ENCODE results near the gene FRS3. TPM values are rescaled to one million over a fixed set of nuclear protein-coding genes. Genes with fewer than 3 reads are reported as not detected.

The FRS3 gene
- total RNA-seq, 4 donors from 2014 or later = 1.2 to 5.5 (median 2.4) TPM

DNA sequence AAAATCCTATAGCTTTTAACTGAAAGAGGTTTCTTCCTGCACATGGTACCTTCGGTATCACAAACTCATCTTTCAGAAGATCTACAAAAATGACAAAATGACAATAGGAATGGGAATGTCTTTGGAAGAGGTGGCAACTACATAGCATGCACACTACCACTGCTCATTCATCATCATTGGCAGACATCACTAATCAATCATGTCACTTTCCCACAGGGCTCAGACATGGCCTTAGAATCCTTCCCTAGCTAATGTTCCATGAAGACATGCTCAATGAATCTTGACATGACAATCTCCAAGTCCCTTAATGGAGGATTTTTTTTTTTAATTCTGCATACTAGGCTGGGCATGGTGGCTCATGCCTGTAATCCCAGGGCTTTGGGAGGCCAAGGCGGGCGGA is 29.3 kb downstream of the FRS3 start:
- TF ChIP-seq, protein P1, sequence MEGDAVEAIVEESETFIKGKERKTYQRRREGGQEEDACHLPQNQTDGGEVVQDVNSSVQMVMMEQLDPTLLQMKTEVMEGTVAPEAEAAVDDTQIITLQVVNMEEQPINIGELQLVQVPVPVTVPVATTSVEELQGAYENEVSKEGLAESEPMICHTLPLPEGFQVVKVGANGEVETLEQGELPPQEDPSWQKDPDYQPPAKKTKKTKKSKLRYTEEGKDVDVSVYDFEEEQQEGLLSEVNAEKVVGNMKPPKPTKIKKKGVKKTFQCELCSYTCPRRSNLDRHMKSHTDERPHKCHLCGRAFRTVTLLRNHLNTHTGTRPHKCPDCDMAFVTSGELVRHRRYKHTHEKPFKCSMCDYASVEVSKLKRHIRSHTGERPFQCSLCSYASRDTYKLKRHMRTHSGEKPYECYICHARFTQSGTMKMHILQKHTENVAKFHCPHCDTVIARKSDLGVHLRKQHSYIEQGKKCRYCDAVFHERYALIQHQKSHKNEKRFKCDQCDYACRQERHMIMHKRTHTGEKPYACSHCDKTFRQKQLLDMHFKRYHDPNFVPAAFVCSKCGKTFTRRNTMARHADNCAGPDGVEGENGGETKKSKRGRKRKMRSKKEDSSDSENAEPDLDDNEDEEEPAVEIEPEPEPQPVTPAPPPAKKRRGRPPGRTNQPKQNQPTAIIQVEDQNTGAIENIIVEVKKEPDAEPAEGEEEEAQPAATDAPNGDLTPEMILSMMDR (IDR thresholded peaks at IDR 0.05) = no peak
- DNase-seq (ENCODE audit: low spot score) (no peak), ATAC-seq (ENCODE audit: low FRiP score) (no peak)

DNA sequence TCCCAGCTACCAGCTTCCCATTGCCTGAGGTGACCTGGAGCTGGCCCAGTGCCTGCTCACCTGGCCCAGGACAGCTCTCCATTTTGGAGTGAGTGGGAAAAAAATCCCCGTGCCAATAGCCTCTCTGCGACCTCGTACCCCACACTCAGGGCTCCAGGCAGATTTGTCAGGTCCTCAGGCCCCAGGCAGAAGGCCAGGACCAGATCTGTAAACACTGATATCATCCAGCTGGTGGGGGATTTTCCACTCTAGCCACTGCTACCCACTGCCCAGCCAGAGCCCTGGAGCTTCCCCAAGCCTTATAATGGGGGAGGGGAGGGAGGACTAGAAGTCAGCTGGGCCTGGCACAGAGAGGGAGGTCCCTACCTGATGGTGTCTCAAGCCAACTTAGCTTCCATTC is 31.2 kb downstream of the FRS3 start:
- ATAC-seq (ENCODE audit: low FRiP score) (no peak), DNase-seq (ENCODE audit: low spot score) (no peak)
- TF ChIP-seq, protein P1 (IDR thresholded peaks at IDR 0.05) = no peak

GRCh38 chr6:41748102-41748477 is 31.6 kb downstream of the FRS3 start:
- ATAC-seq (ENCODE audit: low FRiP score) (no peak), DNase-seq (ENCODE audit: low spot score) (no peak)
- TF ChIP-seq, protein P1 (IDR thresholded peaks at IDR 0.05) = no peak

- TF ChIP-seq, protein P1 (IDR thresholded peaks at IDR 0.05) = no peak
- ATAC-seq (ENCODE audit: low FRiP score) (no peak), DNase-seq (ENCODE audit: low spot score) (no peak)
These were observed 32.2 kb downstream of the FRS3 start, which contains the start of gene PGC for GRCh38 chr6:41747256-41748101. Gene PGC, minus strand, starts transcription at chr6:41747397. Its CDS starts 63 bp downstream, at chr6:41747334.

GRCh38 chr6:41746107-41746506 is 33.6 kb downstream of the FRS3 start:
- no peak for DNase-seq (ENCODE audit: low spot score)
- TF ChIP-seq, protein P1 (IDR thresholded peaks at IDR 0.05) = no peak
- no peak for ATAC-seq (ENCODE audit: low FRiP score)

DNA sequence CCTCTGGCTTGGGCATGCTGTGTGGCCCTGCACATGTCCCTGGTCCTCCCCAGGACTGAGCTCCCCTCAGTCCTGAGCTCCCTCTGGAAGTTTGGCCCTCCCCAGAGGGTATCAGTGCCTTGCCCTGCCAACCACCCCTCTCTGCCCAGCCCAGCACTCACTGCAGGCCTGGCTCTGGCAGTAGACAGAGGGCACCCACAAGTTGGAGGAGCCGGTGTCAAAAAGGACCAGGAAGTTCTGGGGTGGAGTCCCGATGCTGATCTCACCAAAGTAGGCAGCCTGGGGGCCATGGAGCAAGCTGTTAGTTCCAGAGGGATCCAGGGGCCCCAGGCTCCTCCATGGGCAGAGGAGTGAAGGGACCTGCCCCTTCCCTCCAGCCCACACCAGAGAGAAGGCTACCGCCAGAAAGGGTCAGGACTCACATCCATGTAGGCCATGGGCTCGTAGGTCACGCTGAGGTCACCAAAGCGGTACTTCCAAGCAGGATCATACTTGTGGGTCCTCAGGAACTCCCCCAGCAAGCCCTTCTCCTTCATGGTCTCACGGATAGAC is 35.4 kb downstream of the FRS3 start:
- DNase-seq (ENCODE audit: low spot score) (no peak), ATAC-seq (ENCODE audit: low FRiP score) (no peak)
- TF ChIP-seq, protein P1 (IDR thresholded peaks at IDR 0.05) = no peak
